Epithelial cell of esophagus (primary cell): ENCODE data around the gene C6orf89.

Experiments
- DNase-seq: peaks from one replicate; pipeline ENCODE4 v3.0.0; 2010; ENCODE audit warnings: low read depth
- H3K4me3 ChIP-seq: 2 replicates; pipeline ENCODE4 v1.5.1; 2011; ENCODE audit warnings: mild to moderate bottlenecking, low read length, control low read depth
- TF ChIP-seq, protein P1 (sequence below): IDR thresholded peaks from 2 replicates; pipeline ENCODE4 v1.5.1; 2011; ENCODE audit warnings: low read depth, mild to moderate bottlenecking, low read length, control low read depth, inconsistent platforms; ENCODE audit not compliant: insufficient read depth; ENCODE audit errors: missing control alignments

The C6orf89 gene

DNA sequence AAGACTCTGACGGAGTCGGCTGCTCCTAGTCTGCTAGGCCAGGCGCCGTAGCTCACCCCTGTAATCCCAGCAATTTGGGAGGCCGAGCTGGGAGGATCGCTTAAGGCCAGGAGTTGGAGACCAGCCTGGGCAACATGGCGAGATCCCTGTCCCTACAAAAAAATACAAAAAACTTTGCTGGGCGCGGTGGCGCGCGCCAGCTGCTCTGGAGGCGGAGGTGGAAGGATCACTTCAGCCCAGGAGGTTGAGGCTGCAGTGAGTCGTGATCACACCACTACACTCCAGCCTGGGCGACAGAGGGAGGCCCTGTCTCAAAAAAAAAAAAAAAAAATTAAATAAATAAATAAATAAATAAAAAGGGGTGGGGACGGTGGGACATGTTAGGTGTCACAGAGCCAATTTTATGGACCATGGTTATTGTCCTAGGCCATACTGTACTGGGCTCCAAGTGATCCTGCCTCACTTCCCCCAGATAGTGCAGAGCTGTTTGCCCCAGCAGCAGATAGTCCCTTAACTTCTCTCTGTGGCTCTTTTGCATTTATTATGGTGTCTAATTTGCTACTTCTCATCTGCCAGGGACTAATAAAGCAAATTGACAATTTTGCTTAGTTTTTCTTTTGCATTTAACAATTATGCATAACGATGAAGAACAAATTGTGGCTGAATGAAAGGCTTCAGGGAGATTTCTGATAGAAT, 74.0 kb downstream of the C6orf89 start:
- H3K4me3 ChIP-seq: no peak overlapping the region
- TF ChIP-seq, protein P1, sequence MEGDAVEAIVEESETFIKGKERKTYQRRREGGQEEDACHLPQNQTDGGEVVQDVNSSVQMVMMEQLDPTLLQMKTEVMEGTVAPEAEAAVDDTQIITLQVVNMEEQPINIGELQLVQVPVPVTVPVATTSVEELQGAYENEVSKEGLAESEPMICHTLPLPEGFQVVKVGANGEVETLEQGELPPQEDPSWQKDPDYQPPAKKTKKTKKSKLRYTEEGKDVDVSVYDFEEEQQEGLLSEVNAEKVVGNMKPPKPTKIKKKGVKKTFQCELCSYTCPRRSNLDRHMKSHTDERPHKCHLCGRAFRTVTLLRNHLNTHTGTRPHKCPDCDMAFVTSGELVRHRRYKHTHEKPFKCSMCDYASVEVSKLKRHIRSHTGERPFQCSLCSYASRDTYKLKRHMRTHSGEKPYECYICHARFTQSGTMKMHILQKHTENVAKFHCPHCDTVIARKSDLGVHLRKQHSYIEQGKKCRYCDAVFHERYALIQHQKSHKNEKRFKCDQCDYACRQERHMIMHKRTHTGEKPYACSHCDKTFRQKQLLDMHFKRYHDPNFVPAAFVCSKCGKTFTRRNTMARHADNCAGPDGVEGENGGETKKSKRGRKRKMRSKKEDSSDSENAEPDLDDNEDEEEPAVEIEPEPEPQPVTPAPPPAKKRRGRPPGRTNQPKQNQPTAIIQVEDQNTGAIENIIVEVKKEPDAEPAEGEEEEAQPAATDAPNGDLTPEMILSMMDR: no peak
- DNase-seq: no peak

GRCh38 chr6:36961441-36962435, 76.0 kb downstream of the C6orf89 start:
- H3K4me3 ChIP-seq: no peak overlapping the region
- DNase-seq: no peak
- TF ChIP-seq, protein P1: no peak

GRCh38 chr6:36962874-36963273, 77.1 kb downstream of the C6orf89 start:
- DNase-seq: peak; percentile 38
- TF ChIP-seq, protein P1: no peak
- H3K4me3 ChIP-seq: no peak overlapping the region

GRCh38 chr6:36963451-36964290, 77.9 kb downstream of the C6orf89 start:
- TF ChIP-seq, protein P1: no peak
- DNase-seq: peak; percentile 47
- H3K4me3 ChIP-seq: no peak overlapping the region

DNA sequence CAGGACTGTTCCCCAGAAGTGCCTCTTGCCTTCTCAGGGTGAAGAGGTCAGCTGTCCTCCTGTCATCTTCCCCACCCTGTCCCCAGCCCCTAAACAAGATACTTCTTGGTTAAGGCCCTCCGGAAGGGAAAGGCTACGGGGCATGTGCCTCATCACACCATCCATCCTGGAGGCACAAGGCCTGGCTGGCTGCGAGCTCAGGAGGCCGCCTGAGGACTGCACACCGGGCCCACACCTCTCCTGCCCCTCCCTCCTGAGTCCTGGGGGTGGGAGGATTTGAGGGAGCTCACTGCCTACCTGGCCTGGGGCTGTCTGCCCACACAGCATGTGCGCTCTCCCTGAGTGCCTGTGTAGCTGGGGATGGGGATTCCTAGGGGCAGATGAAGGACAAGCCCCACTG, 78.6 kb downstream of the C6orf89 start:
- TF ChIP-seq, protein P1: no peak
- DNase-seq: no peak
- no peak overlapping the region for H3K4me3 ChIP-seq

DNA sequence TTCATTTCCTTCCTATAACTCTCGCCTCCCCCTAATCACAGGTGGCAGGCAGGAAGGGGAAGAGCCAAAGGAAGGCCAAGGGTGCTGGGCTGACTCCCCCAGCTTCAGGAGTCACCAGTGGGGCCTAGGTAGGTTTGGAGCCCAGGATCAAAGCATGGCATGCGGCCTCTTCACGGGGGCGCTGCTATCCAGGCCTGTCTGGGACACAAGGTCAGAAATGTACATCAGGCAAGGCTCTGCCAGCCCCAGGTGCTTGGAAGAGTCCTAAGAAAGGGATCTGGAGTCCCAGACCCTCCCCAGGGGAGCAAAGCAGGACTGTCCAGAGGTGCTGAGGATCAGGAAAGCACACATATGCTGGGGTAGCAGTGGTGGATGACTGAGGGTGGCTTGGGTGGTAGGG, 79.2 kb downstream of the C6orf89 start:
- no peak overlapping the region for H3K4me3 ChIP-seq
- no peak for DNase-seq
- TF ChIP-seq, protein P1: no peak
